H9 (cell line): ENCODE data around the gene TTC28. TPM values are rescaled to one million over a fixed set of nuclear protein-coding genes. Genes with fewer than 3 reads are reported as not detected.

Source experiments
- DNase-seq: peaks from one replicate; pipeline ENCODE4 v3.0.0-alpha.2; 2017
- H2AFZ ChIP-seq: one replicate; pipeline ENCODE4 v1.6.1; 2013; ENCODE audit warnings: mild to moderate bottlenecking, low read length, control low read depth, moderate library complexity
- H2AK5ac ChIP-seq: 2 replicates; pipeline ENCODE4 v1.6.1; 2013; ENCODE audit warnings: low read length, control low read depth, mixed read lengths; ENCODE audit not compliant: insufficient read length
- H2BK120ac ChIP-seq: one replicate; pipeline ENCODE4 v1.6.1; 2013; ENCODE audit warnings: low read depth, mild to moderate bottlenecking, low read length, control low read depth, inconsistent platforms; ENCODE audit not compliant: poor library complexity, severe bottlenecking
- H2BK12ac ChIP-seq: 2 replicates; pipeline ENCODE4 v1.6.1; 2013; ENCODE audit warnings: low read length, control low read depth, mixed read lengths, low read depth; ENCODE audit not compliant: insufficient read length
- H2BK15ac ChIP-seq: 2 replicates; pipeline ENCODE4 v1.6.1; 2013; ENCODE audit warnings: low read depth, low read length, control low read depth
- H2BK20ac ChIP-seq: one replicate; pipeline ENCODE4 v1.6.1; 2013; ENCODE audit warnings: low read depth, mild to moderate bottlenecking, low read length, control low read depth, inconsistent platforms; ENCODE audit not compliant: poor library complexity, severe bottlenecking
- H2BK5ac ChIP-seq: 2 replicates; pipeline ENCODE4 v1.6.1; 2013; ENCODE audit warnings: low read length, control low read depth, mixed read lengths; ENCODE audit not compliant: insufficient read length
- H3K14ac ChIP-seq: 2 replicates; pipeline ENCODE4 v1.6.1; 2013; ENCODE audit warnings: low read length, control low read depth; ENCODE audit not compliant: insufficient read depth
- H3K18ac ChIP-seq: 2 replicates; pipeline ENCODE4 v1.6.1; 2013; ENCODE audit warnings: low read depth, mild to moderate bottlenecking, mixed read lengths, low read length, control low read depth; ENCODE audit not compliant: insufficient read length
- H3K23ac ChIP-seq: 2 replicates; pipeline ENCODE4 v1.6.1; 2013; ENCODE audit warnings: low read length, control low read depth, mixed read lengths, low read depth; ENCODE audit not compliant: insufficient read length
- H3K23me2 ChIP-seq: 2 replicates; pipeline ENCODE4 v1.6.1; 2013; ENCODE audit warnings: low read depth, mild to moderate bottlenecking, mixed read lengths, low read length, control low read depth; ENCODE audit not compliant: insufficient read length, poor library complexity, severe bottlenecking
- H3K27ac ChIP-seq: 2 replicates; pipeline ENCODE4 v1.5.1; 2013; ENCODE audit warnings: low read length, control low read depth, mixed read lengths, low read depth; ENCODE audit not compliant: insufficient read length
- H3K27me3 ChIP-seq: 2 replicates; pipeline ENCODE4 v1.6.1; 2013; ENCODE audit warnings: low read length, control low read depth, inconsistent platforms; ENCODE audit not compliant: insufficient read depth
- H3K4ac ChIP-seq: 2 replicates; pipeline ENCODE4 v1.6.1; 2013; ENCODE audit warnings: low read depth, mild to moderate bottlenecking, control low read depth, inconsistent platforms, low read length, moderate library complexity
- H3K4me1 ChIP-seq: 2 replicates; pipeline ENCODE4 v1.6.1; 2013; ENCODE audit warnings: low read length, control low read depth, inconsistent platforms; ENCODE audit not compliant: insufficient read depth
- H3K4me2 ChIP-seq: 2 replicates; pipeline ENCODE4 v1.6.1; 2013; ENCODE audit warnings: low read length, control low read depth, mixed read lengths; ENCODE audit not compliant: insufficient read length, insufficient read depth
- H3K56ac ChIP-seq: 2 replicates; pipeline ENCODE4 v1.6.1; 2013; ENCODE audit warnings: low read depth, mild to moderate bottlenecking, mixed read lengths, low read length, control low read depth; ENCODE audit not compliant: insufficient read length
- H3K79me1 ChIP-seq: 2 replicates; pipeline ENCODE4 v1.6.1; 2013; ENCODE audit warnings: low read depth, mild to moderate bottlenecking, moderate library complexity, low read length, control low read depth, inconsistent platforms; ENCODE audit not compliant: insufficient read depth, poor library complexity, severe bottlenecking
- H3K79me2 ChIP-seq: 2 replicates; pipeline ENCODE4 v1.6.1; 2013; ENCODE audit warnings: low read length, control low read depth, inconsistent platforms; ENCODE audit not compliant: insufficient read depth
- H3K9ac ChIP-seq: 2 replicates; pipeline ENCODE4 v1.6.1; 2013; ENCODE audit warnings: low read length, control low read depth, mixed read lengths; ENCODE audit not compliant: insufficient read length; ENCODE audit errors: extremely low read depth
- H3K9me3 ChIP-seq: one replicate; pipeline ENCODE4 v1.6.1; 2013; ENCODE audit warnings: low read depth, low read length, inconsistent platforms; ENCODE audit not compliant: control insufficient read depth
- H3T11ph ChIP-seq: one replicate; pipeline ENCODE4 v1.6.1; 2013; ENCODE audit warnings: mild to moderate bottlenecking, low read length, control low read depth, inconsistent platforms
- H4K20me1 ChIP-seq: one replicate; pipeline ENCODE4 v1.6.1; 2013; ENCODE audit not compliant: control insufficient read depth, insufficient read length, insufficient read depth
- H4K5ac ChIP-seq: 2 replicates; pipeline ENCODE4 v1.6.1; 2013; ENCODE audit warnings: low read depth, mild to moderate bottlenecking, mixed read lengths, low read length, control low read depth; ENCODE audit not compliant: insufficient read length
- H4K8ac ChIP-seq: replicated peaks from 2 replicates; pipeline ENCODE4 v1.6.1; 2013; ENCODE audit warnings: low read length, control low read depth, mixed read lengths, low read depth; ENCODE audit not compliant: insufficient read length
- H4K91ac ChIP-seq: 2 replicates; pipeline ENCODE4 v1.6.1; 2013; ENCODE audit warnings: low read depth, mild to moderate bottlenecking, moderate library complexity, mixed read lengths, low read length, control low read depth; ENCODE audit not compliant: insufficient read length
- H3K27ac Mint-ChIP-seq, 3 experiments: 2 replicates in 2 of 3; 3 replicates in 1 of 3; pipeline ENCODE4 v1.8.0; 2020 to 2021; ENCODE audit warnings: mixed read lengths in 3 of 3, mild to moderate bottlenecking in 1 of 3, moderate library complexity in 1 of 3
- H3K27me3 Mint-ChIP-seq: 2 replicates; pipeline ENCODE4 v1.8.0; 2021; ENCODE audit warnings: low read depth, mild to moderate bottlenecking, moderate library complexity, mixed read lengths
- H3K36me3 Mint-ChIP-seq, 3 experiments: 2 replicates in 2 of 3; 3 replicates in 1 of 3; pipeline ENCODE4 v1.8.0; 2020 to 2021; ENCODE audit warnings: low read depth in 3 of 3, mixed read lengths in 3 of 3; ENCODE audit not compliant: insufficient read depth in 1 of 3
- H3K4me1 Mint-ChIP-seq, 2 experiments: 2 replicates each; pipeline ENCODE4 v1.8.0; 2020; ENCODE audit warnings: mixed read lengths in 2 of 2
- H3K4me3 Mint-ChIP-seq, 2 experiments: 2 replicates in 1 of 2; 3 replicates in 1 of 2; pipeline ENCODE4 v1.8.0; 2020 to 2021; ENCODE audit warnings: mild to moderate bottlenecking in 2 of 2, mixed read lengths in 2 of 2, moderate library complexity in 1 of 2
- H3K9me3 Mint-ChIP-seq, 2 experiments: 2 replicates in 1 of 2; 3 replicates in 1 of 2; pipeline ENCODE4 v1.8.0; 2020; ENCODE audit warnings: mild to moderate bottlenecking in 2 of 2, mixed read lengths in 2 of 2, moderate library complexity in 1 of 2
- CTCF ChIP-seq: fragments of 200-600 bp; sonication (generic); conservative IDR thresholded peaks from 3 replicates; pipeline ENCODE4 v1.8.0; 2021; ENCODE audit warnings: antibody characterized with exemption, mild to moderate bottlenecking
- WGBS: extraction: QIAGEN DNeasy Blood & Tissue Kit; methylation state at CpG from one replicate; pipeline ENCODE4 v1.1.7; 2013; ENCODE audit warnings: missing lambda C conversion rate, low lambda C conversion rate, mixed read lengths; ENCODE audit not compliant: insufficient read length; ENCODE audit errors: extremely low coverage; 5-methylcytosine and 5-hydroxymethylcytosine counted together
- total RNA-seq: library from RNA; stranded (reverse); gene quantifications from 2 replicates; pipeline ENCODE4 v1.2.1, GENCODE V29; 2021

The TTC28 gene
- total RNA-seq, 1 experiment from 2014 or later, result 13.6 TPM

DNA sequence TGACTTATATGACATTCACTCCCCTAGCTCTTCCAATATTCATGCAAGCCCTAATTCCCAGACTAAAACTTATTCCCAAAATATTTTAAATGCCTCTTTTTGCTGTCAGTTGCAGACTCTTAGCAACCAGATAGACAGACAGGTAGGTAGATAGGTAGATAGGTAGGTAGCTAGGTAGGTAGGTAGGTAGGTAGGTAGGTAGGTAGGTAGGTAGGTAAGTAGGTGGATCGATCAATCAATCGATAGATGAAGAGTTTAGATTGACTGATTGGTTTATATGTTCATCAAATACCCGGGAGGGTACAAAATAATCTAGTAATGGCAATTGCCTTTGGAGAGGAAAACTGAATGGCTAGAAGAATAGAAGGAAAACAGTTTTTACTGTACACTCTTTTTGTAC, 86.3 kb downstream of the TTC28 start:
- no peak overlapping the region for H2AK5ac ChIP-seq
- TF ChIP-seq CTCF, result no peak
- H3K18ac ChIP-seq, result no peak overlapping the region
- H3K79me1 ChIP-seq, result no peaks in the 10 kb centered on the region
- Mint-ChIP-seq H3K27ac (no peak overlapping the region), H3K9me3 (no peaks in the 10 kb centered on the region), H3K4me1 (no peaks in the 10 kb centered on the region), H3K36me3 (no peaks in the 10 kb centered on the region), H3K4me3 (no peak overlapping the region), H3K27me3 (no peaks in the 10 kb centered on the region)
- H2BK12ac ChIP-seq, result no peak overlapping the region
- H3K9ac ChIP-seq, result no peak overlapping the region
- H4K20me1 ChIP-seq, result no peaks in the 10 kb centered on the region
- no peak overlapping the region for H4K8ac ChIP-seq
- H3K14ac ChIP-seq, result no peak overlapping the region
- H2BK5ac ChIP-seq, result no peak overlapping the region
- H3K4me1 ChIP-seq, result no peaks in the 10 kb centered on the region
- H3K9me3 ChIP-seq, result no peaks in the 10 kb centered on the region
- H2BK15ac ChIP-seq, result no peak overlapping the region
- no peak overlapping the region for H2BK20ac ChIP-seq
- WGBS, result no CpG with 5 or more reads among the region's 3 CpGs
- H4K5ac ChIP-seq, result no peak overlapping the region
- H3K56ac ChIP-seq, result no peak overlapping the region
- DNase-seq, result no peak
- H2BK120ac ChIP-seq, result no peak overlapping the region
- H3K79me2 ChIP-seq, result no peaks in the 10 kb centered on the region
- no peak overlapping the region for H3K23ac ChIP-seq
- H3K4me2 ChIP-seq, result no peak overlapping the region
- no peak overlapping the region for H3K4ac ChIP-seq
- H4K91ac ChIP-seq, result no peak overlapping the region
- H3K27me3 ChIP-seq, result no peaks in the 10 kb centered on the region
- H3K27ac ChIP-seq, result no peak overlapping the region
- H2AFZ ChIP-seq, result no peak overlapping the region
- H3K23me2 ChIP-seq, result no peaks in the 10 kb centered on the region
- H3T11ph ChIP-seq, result no peak overlapping the region
